H9 (cell line): ENCODE results near the gene TTC39C. TPM values are rescaled to one million over a fixed set of nuclear protein-coding genes. Genes with fewer than 3 reads are reported as not detected.

Source experiments
- DNase-seq: peaks from one replicate; pipeline ENCODE4 v3.0.0-alpha.2; 2017
- H2AFZ ChIP-seq: one replicate; pipeline ENCODE4 v1.6.1; 2013; ENCODE audit warnings: mild to moderate bottlenecking, low read length, control low read depth, moderate library complexity
- H2AK5ac ChIP-seq: 2 replicates; pipeline ENCODE4 v1.6.1; 2013; ENCODE audit warnings: low read length, control low read depth, mixed read lengths; ENCODE audit not compliant: insufficient read length
- H2BK120ac ChIP-seq: one replicate; pipeline ENCODE4 v1.6.1; 2013; ENCODE audit warnings: low read depth, mild to moderate bottlenecking, low read length, control low read depth, inconsistent platforms; ENCODE audit not compliant: poor library complexity, severe bottlenecking
- H2BK12ac ChIP-seq: 2 replicates; pipeline ENCODE4 v1.6.1; 2013; ENCODE audit warnings: low read length, control low read depth, mixed read lengths, low read depth; ENCODE audit not compliant: insufficient read length
- H2BK15ac ChIP-seq: 2 replicates; pipeline ENCODE4 v1.6.1; 2013; ENCODE audit warnings: low read depth, low read length, control low read depth
- H2BK20ac ChIP-seq: one replicate; pipeline ENCODE4 v1.6.1; 2013; ENCODE audit warnings: low read depth, mild to moderate bottlenecking, low read length, control low read depth, inconsistent platforms; ENCODE audit not compliant: poor library complexity, severe bottlenecking
- H2BK5ac ChIP-seq: 2 replicates; pipeline ENCODE4 v1.6.1; 2013; ENCODE audit warnings: low read length, control low read depth, mixed read lengths; ENCODE audit not compliant: insufficient read length
- H3K14ac ChIP-seq: 2 replicates; pipeline ENCODE4 v1.6.1; 2013; ENCODE audit warnings: low read length, control low read depth; ENCODE audit not compliant: insufficient read depth
- H3K18ac ChIP-seq: 2 replicates; pipeline ENCODE4 v1.6.1; 2013; ENCODE audit warnings: low read depth, mild to moderate bottlenecking, mixed read lengths, low read length, control low read depth; ENCODE audit not compliant: insufficient read length
- H3K23ac ChIP-seq: 2 replicates; pipeline ENCODE4 v1.6.1; 2013; ENCODE audit warnings: low read length, control low read depth, mixed read lengths, low read depth; ENCODE audit not compliant: insufficient read length
- H3K23me2 ChIP-seq: 2 replicates; pipeline ENCODE4 v1.6.1; 2013; ENCODE audit warnings: low read depth, mild to moderate bottlenecking, mixed read lengths, low read length, control low read depth; ENCODE audit not compliant: insufficient read length, poor library complexity, severe bottlenecking
- H3K27ac ChIP-seq: 2 replicates; pipeline ENCODE4 v1.5.1; 2013; ENCODE audit warnings: low read length, control low read depth, mixed read lengths, low read depth; ENCODE audit not compliant: insufficient read length
- H3K27me3 ChIP-seq: 2 replicates; pipeline ENCODE4 v1.6.1; 2013; ENCODE audit warnings: low read length, control low read depth, inconsistent platforms; ENCODE audit not compliant: insufficient read depth
- H3K4ac ChIP-seq: 2 replicates; pipeline ENCODE4 v1.6.1; 2013; ENCODE audit warnings: low read depth, mild to moderate bottlenecking, control low read depth, inconsistent platforms, low read length, moderate library complexity
- H3K4me1 ChIP-seq: 2 replicates; pipeline ENCODE4 v1.6.1; 2013; ENCODE audit warnings: low read length, control low read depth, inconsistent platforms; ENCODE audit not compliant: insufficient read depth
- H3K4me2 ChIP-seq: 2 replicates; pipeline ENCODE4 v1.6.1; 2013; ENCODE audit warnings: low read length, control low read depth, mixed read lengths; ENCODE audit not compliant: insufficient read length, insufficient read depth
- H3K56ac ChIP-seq: 2 replicates; pipeline ENCODE4 v1.6.1; 2013; ENCODE audit warnings: low read depth, mild to moderate bottlenecking, mixed read lengths, low read length, control low read depth; ENCODE audit not compliant: insufficient read length
- H3K79me1 ChIP-seq: 2 replicates; pipeline ENCODE4 v1.6.1; 2013; ENCODE audit warnings: low read depth, mild to moderate bottlenecking, moderate library complexity, low read length, control low read depth, inconsistent platforms; ENCODE audit not compliant: insufficient read depth, poor library complexity, severe bottlenecking
- H3K79me2 ChIP-seq: 2 replicates; pipeline ENCODE4 v1.6.1; 2013; ENCODE audit warnings: low read length, control low read depth, inconsistent platforms; ENCODE audit not compliant: insufficient read depth
- H3K9ac ChIP-seq: 2 replicates; pipeline ENCODE4 v1.6.1; 2013; ENCODE audit warnings: low read length, control low read depth, mixed read lengths; ENCODE audit not compliant: insufficient read length; ENCODE audit errors: extremely low read depth
- H3K9me3 ChIP-seq: one replicate; pipeline ENCODE4 v1.6.1; 2013; ENCODE audit warnings: low read depth, low read length, inconsistent platforms; ENCODE audit not compliant: control insufficient read depth
- H3T11ph ChIP-seq: one replicate; pipeline ENCODE4 v1.6.1; 2013; ENCODE audit warnings: mild to moderate bottlenecking, low read length, control low read depth, inconsistent platforms
- H4K20me1 ChIP-seq: one replicate; pipeline ENCODE4 v1.6.1; 2013; ENCODE audit not compliant: control insufficient read depth, insufficient read length, insufficient read depth
- H4K5ac ChIP-seq: 2 replicates; pipeline ENCODE4 v1.6.1; 2013; ENCODE audit warnings: low read depth, mild to moderate bottlenecking, mixed read lengths, low read length, control low read depth; ENCODE audit not compliant: insufficient read length
- H4K8ac ChIP-seq: replicated peaks from 2 replicates; pipeline ENCODE4 v1.6.1; 2013; ENCODE audit warnings: low read length, control low read depth, mixed read lengths, low read depth; ENCODE audit not compliant: insufficient read length
- H4K91ac ChIP-seq: 2 replicates; pipeline ENCODE4 v1.6.1; 2013; ENCODE audit warnings: low read depth, mild to moderate bottlenecking, moderate library complexity, mixed read lengths, low read length, control low read depth; ENCODE audit not compliant: insufficient read length
- H3K27ac Mint-ChIP-seq, 3 experiments: 2 replicates in 2 of 3; 3 replicates in 1 of 3; pipeline ENCODE4 v1.8.0; 2020 to 2021; ENCODE audit warnings: mixed read lengths in 3 of 3, mild to moderate bottlenecking in 1 of 3, moderate library complexity in 1 of 3
- H3K27me3 Mint-ChIP-seq: 2 replicates; pipeline ENCODE4 v1.8.0; 2021; ENCODE audit warnings: low read depth, mild to moderate bottlenecking, moderate library complexity, mixed read lengths
- H3K36me3 Mint-ChIP-seq, 3 experiments: 2 replicates in 2 of 3; 3 replicates in 1 of 3; pipeline ENCODE4 v1.8.0; 2020 to 2021; ENCODE audit warnings: low read depth in 3 of 3, mixed read lengths in 3 of 3; ENCODE audit not compliant: insufficient read depth in 1 of 3
- H3K4me1 Mint-ChIP-seq, 2 experiments: 2 replicates each; pipeline ENCODE4 v1.8.0; 2020; ENCODE audit warnings: mixed read lengths in 2 of 2
- H3K4me3 Mint-ChIP-seq, 2 experiments: 2 replicates in 1 of 2; 3 replicates in 1 of 2; pipeline ENCODE4 v1.8.0; 2020 to 2021; ENCODE audit warnings: mild to moderate bottlenecking in 2 of 2, mixed read lengths in 2 of 2, moderate library complexity in 1 of 2
- H3K9me3 Mint-ChIP-seq, 2 experiments: 2 replicates in 1 of 2; 3 replicates in 1 of 2; pipeline ENCODE4 v1.8.0; 2020; ENCODE audit warnings: mild to moderate bottlenecking in 2 of 2, mixed read lengths in 2 of 2, moderate library complexity in 1 of 2
- WGBS: extraction: QIAGEN DNeasy Blood & Tissue Kit; methylation state at CpG from one replicate; pipeline ENCODE4 v1.1.7; 2013; ENCODE audit warnings: missing lambda C conversion rate, low lambda C conversion rate, mixed read lengths; ENCODE audit not compliant: insufficient read length; ENCODE audit errors: extremely low coverage; 5-methylcytosine and 5-hydroxymethylcytosine counted together
- total RNA-seq: library from RNA; stranded (reverse); gene quantifications from 2 replicates; pipeline ENCODE4 v1.2.1, GENCODE V29; 2021
- TF ChIP-seq, protein P1 (sequence below): fragments of 200-600 bp; sonication (generic); conservative IDR thresholded peaks from 3 replicates; pipeline ENCODE4 v1.8.0; 2021; ENCODE audit warnings: antibody characterized with exemption, mild to moderate bottlenecking

Gene TTC39C
- total RNA-seq, 1 experiment from 2014 or later = 18.0 TPM

DNA sequence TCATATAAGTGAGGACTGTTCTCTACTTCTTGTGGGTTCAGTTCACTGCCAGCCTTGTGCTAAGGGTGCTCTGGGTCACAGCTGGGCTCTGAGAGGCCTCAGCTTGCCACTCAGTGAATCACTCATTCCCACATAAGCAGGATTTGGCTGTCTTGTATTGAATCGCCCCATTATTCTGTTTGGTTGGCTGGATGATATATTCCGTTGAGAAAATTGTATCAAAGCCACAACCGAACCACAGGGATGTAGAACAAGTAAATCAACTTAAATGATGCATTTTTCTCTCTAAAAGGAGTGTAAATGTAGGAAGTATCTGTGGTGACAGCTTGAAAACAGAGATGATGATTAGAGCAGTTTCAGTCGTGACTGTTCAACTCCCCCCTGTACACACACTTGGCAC is 39.6 kb downstream of the TTC39C start:
- Histone ChIP-seq H3K4ac (no peak overlapping the region), H2AFZ (no peak overlapping the region), H4K5ac (no peak overlapping the region), H2BK5ac (no peak overlapping the region), H3K27me3 (no peaks in the 10 kb centered on the region), H3K4me2 (no peak overlapping the region), H4K20me1 (no peaks in the 10 kb centered on the region), H2BK20ac (no peak overlapping the region), H2BK15ac (no peak overlapping the region), H4K8ac (no peak overlapping the region), H4K91ac (no peak overlapping the region), H2BK120ac (no peak overlapping the region), H3K56ac (no peak overlapping the region), H3K14ac (no peak overlapping the region), H3K18ac (no peak overlapping the region), H3T11ph (no peak overlapping the region), H2BK12ac (no peak overlapping the region), H3K23me2 (no peaks in the 10 kb centered on the region), H3K4me1 (peaks cover 3% of the 10 kb centered on the region; the same call in 1 of the 2 replicates), H2AK5ac (no peak overlapping the region), H3K27ac (no peak overlapping the region), H3K23ac (no peak overlapping the region), H3K79me2 (peaks cover 14% of the 10 kb centered on the region; the same call in 1 of the 2 replicates), H3K79me1 (peaks cover 6% of the 10 kb centered on the region), H3K9me3 (no peaks in the 10 kb centered on the region), H3K9ac (no peak overlapping the region)
- Mint-ChIP-seq H3K36me3 (peaks cover 0 to 4% (median 0%) of the 10 kb centered on the region in 3 experiments; a peak in 3 of 7 replicates), H3K9me3 (peaks cover 0 to 3% of the 10 kb centered on the region in 2 experiments; a peak in 1 of 5 replicates), H3K27ac (no peak overlapping the region), H3K4me3 (no peak overlapping the region), H3K27me3 (no peaks in the 10 kb centered on the region), H3K4me1 (peaks cover 13 to 20% of the 10 kb centered on the region in 2 experiments)
- DNase-seq = no peak
- TF ChIP-seq, protein P1, sequence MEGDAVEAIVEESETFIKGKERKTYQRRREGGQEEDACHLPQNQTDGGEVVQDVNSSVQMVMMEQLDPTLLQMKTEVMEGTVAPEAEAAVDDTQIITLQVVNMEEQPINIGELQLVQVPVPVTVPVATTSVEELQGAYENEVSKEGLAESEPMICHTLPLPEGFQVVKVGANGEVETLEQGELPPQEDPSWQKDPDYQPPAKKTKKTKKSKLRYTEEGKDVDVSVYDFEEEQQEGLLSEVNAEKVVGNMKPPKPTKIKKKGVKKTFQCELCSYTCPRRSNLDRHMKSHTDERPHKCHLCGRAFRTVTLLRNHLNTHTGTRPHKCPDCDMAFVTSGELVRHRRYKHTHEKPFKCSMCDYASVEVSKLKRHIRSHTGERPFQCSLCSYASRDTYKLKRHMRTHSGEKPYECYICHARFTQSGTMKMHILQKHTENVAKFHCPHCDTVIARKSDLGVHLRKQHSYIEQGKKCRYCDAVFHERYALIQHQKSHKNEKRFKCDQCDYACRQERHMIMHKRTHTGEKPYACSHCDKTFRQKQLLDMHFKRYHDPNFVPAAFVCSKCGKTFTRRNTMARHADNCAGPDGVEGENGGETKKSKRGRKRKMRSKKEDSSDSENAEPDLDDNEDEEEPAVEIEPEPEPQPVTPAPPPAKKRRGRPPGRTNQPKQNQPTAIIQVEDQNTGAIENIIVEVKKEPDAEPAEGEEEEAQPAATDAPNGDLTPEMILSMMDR = no peak
- no CpG with 5 or more reads among the region's 4 CpGs for WGBS
